Adrenal gland (tissue), 5 donors: Measurements from ENCODE around the gene ARMC6.

Source experiments
- POLR2A ChIP-seq, 2 donors: fragments of 450-650 bp; IDR thresholded peaks; one replicate each; pipeline ENCODE4 v1.6.1; 2017; ENCODE audit warnings: antibody characterized with exemption in 2 of 2, mild to moderate bottlenecking in 2 of 2, moderate library complexity in 1 of 2
- TF ChIP-seq, protein P1 (sequence below), 6 experiments: fragments of 450-650 bp in 4 of 6; fragments of 200-600 bp in 2 of 6; sonication (generic) in 1 of 6; IDR thresholded peaks; 1 replicate in 5 of 6; 2 replicates in 1 of 6; pipeline versions ENCODE4 v1.5.1 to v1.8.0; 2016 to 2021; ENCODE audit warnings: antibody characterized with exemption in 6 of 6, mild to moderate bottlenecking in 2 of 6, moderate library complexity in 1 of 6
- donor health status: DM: no; HTN: no; CAD: no.

GRCh38 chr19:19031891-19032290 is 1.5 kb upstream of the ARMC6 start:
- TF ChIP-seq, protein P1, sequence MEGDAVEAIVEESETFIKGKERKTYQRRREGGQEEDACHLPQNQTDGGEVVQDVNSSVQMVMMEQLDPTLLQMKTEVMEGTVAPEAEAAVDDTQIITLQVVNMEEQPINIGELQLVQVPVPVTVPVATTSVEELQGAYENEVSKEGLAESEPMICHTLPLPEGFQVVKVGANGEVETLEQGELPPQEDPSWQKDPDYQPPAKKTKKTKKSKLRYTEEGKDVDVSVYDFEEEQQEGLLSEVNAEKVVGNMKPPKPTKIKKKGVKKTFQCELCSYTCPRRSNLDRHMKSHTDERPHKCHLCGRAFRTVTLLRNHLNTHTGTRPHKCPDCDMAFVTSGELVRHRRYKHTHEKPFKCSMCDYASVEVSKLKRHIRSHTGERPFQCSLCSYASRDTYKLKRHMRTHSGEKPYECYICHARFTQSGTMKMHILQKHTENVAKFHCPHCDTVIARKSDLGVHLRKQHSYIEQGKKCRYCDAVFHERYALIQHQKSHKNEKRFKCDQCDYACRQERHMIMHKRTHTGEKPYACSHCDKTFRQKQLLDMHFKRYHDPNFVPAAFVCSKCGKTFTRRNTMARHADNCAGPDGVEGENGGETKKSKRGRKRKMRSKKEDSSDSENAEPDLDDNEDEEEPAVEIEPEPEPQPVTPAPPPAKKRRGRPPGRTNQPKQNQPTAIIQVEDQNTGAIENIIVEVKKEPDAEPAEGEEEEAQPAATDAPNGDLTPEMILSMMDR (IDR thresholded peaks at IDR 0.05), result no peak
- no peak for TF ChIP-seq POLR2A (IDR thresholded peaks at IDR 0.05)
